Kidney epithelial cell (primary cell): Measurements from ENCODE around the gene SLAIN2. TPM values are rescaled to one million over a fixed set of nuclear protein-coding genes. Genes with fewer than 3 reads are reported as not detected.

ENCODE experiments used
- DNase-seq: peaks from one replicate; pipeline ENCODE4 v3.0.0-alpha.2; 2010; ENCODE audit warnings: low read depth
- H3K27me3 ChIP-seq: 2 replicates; pipeline ENCODE4 v1.6.0; 2011; ENCODE audit warnings: low read length; ENCODE audit not compliant: control insufficient read depth, insufficient read depth
- H3K36me3 ChIP-seq: 2 replicates; pipeline ENCODE4 v1.5.1; 2011; ENCODE audit warnings: low read length; ENCODE audit not compliant: control insufficient read depth, insufficient read depth
- H3K4me3 ChIP-seq: 2 replicates; pipeline ENCODE4 v1.5.1; 2011; ENCODE audit warnings: low read depth, mild to moderate bottlenecking, control low read depth, low read length
- total RNA-seq: library from RNA; depleted of rRNA; stranded (reverse); fragments of >200 nt; gene quantifications from 2 replicates; pipeline ENCODE4 v1.2.3, GENCODE V29; 2015
- TF ChIP-seq, protein P1 (sequence below): IDR thresholded peaks from 2 replicates; pipeline ENCODE4 v1.5.1; 2011; ENCODE audit warnings: mild to moderate bottlenecking, moderate library complexity, low read length, control low read depth, inconsistent platforms; ENCODE audit not compliant: insufficient read depth, poor library complexity, severe bottlenecking

Gene SLAIN2
- total RNA-seq, 1 donor from 2014 or later = 104 TPM

DNA sequence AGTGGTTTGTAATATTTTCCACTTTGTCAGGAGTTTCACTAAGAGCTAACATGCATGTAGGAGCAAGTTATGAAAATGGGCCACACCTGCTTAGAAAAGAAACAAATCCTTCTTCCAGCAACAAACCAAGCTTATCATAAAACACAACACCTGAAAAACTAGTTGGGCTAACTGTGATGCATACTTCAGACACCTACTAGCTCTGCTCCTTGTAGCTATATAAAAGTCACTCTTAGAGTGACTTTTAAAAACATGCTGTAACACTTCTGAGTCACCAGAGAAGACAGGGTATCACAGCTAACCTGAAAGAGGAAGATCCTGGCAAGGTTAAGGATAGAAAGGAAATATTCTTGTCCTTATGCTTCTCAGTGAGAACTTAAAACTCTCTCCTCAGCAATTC is 3.6 kb upstream of the SLAIN2 start:
- Histone ChIP-seq H3K4me3 (no peak overlapping the region), H3K36me3 (no peaks in the 10 kb centered on the region), H3K27me3 (no peaks in the 10 kb centered on the region)
- no peak for DNase-seq
- TF ChIP-seq, protein P1, sequence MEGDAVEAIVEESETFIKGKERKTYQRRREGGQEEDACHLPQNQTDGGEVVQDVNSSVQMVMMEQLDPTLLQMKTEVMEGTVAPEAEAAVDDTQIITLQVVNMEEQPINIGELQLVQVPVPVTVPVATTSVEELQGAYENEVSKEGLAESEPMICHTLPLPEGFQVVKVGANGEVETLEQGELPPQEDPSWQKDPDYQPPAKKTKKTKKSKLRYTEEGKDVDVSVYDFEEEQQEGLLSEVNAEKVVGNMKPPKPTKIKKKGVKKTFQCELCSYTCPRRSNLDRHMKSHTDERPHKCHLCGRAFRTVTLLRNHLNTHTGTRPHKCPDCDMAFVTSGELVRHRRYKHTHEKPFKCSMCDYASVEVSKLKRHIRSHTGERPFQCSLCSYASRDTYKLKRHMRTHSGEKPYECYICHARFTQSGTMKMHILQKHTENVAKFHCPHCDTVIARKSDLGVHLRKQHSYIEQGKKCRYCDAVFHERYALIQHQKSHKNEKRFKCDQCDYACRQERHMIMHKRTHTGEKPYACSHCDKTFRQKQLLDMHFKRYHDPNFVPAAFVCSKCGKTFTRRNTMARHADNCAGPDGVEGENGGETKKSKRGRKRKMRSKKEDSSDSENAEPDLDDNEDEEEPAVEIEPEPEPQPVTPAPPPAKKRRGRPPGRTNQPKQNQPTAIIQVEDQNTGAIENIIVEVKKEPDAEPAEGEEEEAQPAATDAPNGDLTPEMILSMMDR = no peak

DNA sequence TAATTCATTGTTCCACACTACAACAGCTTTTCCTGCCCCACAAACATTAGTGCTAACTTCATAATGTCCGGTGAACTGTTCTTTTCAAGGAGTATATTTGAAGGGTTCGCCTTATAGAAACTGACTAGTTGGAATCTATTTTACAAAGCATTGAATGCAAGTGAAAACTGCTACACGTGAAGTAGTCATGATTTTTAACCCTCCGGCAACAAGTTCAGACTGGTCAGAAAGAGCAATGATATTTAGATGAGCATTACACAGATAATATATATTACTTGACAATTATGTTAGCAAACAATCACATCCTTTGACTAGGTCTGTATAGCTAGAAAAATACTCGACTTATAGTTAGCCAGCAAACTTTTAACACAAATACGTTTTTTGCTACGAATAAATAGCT is 1.7 kb upstream of the SLAIN2 start:
- TF ChIP-seq, protein P1 = no peak
- no peak overlapping the region for H3K4me3 ChIP-seq
- no peak for DNase-seq

DNA sequence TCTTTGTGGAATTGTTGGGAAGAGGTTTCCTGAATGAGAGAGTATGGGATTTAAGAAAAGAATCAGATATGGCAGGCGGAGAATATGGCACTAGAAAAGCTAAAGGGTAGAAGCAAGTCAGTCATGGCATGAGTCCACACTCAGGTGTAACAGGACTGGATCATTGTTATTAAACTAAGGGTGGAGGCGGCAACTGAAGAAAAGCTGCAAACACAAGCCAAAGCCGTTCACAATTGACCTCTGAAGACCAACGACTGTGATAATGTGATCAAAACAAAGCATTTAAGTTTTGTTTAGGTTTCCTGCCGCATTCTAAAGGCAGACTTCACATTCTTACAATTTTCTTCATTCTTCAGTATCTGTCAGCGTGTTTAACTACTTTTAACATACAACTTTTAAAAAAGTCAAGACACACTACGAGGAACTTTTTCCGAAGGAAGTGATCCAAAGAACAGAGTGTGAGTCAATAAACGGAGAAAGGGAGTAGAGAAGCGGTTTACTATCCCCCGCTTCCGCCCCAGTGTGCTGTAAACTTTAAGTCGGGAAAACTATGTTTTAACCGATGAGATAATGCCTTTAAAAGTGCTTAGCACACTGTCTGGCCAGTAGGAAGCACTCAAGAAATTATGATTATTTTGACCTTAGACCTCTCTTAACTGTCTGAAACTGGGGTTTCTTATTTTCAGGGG is 909 bp upstream of the SLAIN2 start:
- TF ChIP-seq, protein P1 = no peak
- Histone ChIP-seq H3K27me3 (no peaks in the 10 kb centered on the region), H3K36me3 (no peaks in the 10 kb centered on the region), H3K4me3 (peak overlapping the region; percentile 55)
- no peak for DNase-seq

More for the DNA sequence above, 1.7 kb upstream of the SLAIN2 start:
- Histone ChIP-seq H3K27me3 (no peaks in the 10 kb centered on the region), H3K36me3 (no peaks in the 10 kb centered on the region)

DNA sequence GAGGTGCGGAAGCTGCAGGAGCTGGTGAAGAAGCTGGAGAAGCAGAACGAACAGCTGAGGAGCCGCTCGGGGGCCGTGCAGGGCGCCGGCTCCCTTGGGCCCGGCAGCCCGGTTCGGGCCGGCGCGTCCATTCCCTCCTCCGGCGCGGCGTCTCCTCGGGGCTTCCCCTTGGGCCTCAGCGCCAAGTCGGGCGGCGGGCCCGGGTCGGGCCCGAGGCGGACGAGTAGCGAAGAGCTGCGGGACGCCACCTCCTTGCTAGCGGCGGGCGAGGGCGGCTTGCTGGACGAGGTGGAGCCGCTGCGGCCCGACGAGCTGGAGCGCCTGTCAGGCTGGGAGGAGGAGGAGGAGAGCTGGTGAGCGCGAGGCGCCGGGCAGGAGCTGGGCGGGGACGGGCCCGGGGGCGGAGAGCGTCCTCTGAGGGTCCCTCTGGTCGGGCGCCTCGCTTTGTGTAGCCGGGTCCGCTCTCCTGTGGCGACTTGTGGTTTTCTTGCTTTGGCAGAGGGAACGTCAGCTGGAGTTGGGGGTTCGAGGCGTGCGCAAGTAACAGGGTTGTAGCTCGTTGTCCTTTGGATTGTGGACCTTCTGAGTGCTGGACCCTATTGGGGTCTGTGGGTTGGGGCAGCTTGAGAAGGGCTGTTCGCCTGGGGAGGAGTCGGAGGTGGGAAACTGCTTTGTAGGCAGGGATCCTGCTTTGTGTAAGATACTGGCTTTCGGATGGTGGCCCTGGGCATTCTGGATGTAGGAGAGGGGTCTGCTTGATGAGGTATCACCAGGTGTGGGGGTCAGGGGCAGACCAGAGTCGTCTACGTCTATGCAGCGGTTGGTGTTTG is 662 bp downstream of the SLAIN2 start:
- Histone ChIP-seq H3K36me3 (no peaks in the 10 kb centered on the region), H3K27me3 (no peaks in the 10 kb centered on the region), H3K4me3 (peak overlapping the region; percentile 98)
- no peak for DNase-seq
- TF ChIP-seq, protein P1 = no peak

DNA sequence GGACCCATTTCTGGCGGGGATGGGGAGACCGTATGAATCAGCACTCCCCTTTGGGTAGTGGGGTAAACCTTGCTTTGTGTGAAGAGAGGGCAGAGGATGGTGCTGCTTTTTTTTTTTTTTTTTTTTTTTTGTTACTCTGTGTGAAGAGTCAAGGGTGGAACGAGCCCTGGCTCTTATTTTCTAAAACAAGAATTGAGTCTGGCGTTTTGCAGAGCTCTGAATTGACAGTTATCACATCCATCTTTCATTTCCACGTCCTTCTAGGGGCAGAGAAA is 1.2 kb downstream of the SLAIN2 start:
- no peaks in the 10 kb centered on the region for H3K27me3 ChIP-seq
- no peaks in the 10 kb centered on the region for H3K36me3 ChIP-seq
- no peak for DNase-seq
- peak overlapping the region; percentile 98 for H3K4me3 ChIP-seq
- TF ChIP-seq, protein P1 = no peak
